Measurements from ENCODE around the gene E2F6. TPM values are rescaled to one million over a fixed set of nuclear protein-coding genes. Genes with fewer than 3 reads are reported as not detected.

Gene E2F6
- total and polyA plus RNA-seq, 10 of the 15 experiments (the other 5 are each of a cell fraction or from before 2014, with no cell fraction given), result 4.2 to 15.5 (median 11.3) TPM

- H3K79me2 ChIP-seq (ENCODE audit: control insufficient read depth, insufficient read depth, low read length), result peaks cover 20% of the 10 kb centered on the region
- TF ChIP-seq ZSCAN29 (IDR thresholded peaks at IDR 0.05) (no peak), EP300 (IDR thresholded peaks at IDR 0.05; ENCODE audit: borderline replicate concordance in 1 of 2, control insufficient read depth in 1 of 2, low read depth in 2 of 2, low read length in 2 of 2) (no peak), CEBPB (IDR thresholded peaks at IDR 0.05; ENCODE audit: borderline replicate concordance in 1 of 2, low read depth in 2 of 2, low read length in 2 of 2) (no peak), TCF12 (IDR thresholded peaks at IDR 0.05; ENCODE audit: low read depth, low read length) (no peak), MYB (IDR thresholded peaks at IDR 0.05; ENCODE audit: borderline replicate concordance, low read depth, low read length) (no peak), SMARCA5 (IDR thresholded peaks at IDR 0.05) (no peak)
- H4K20me1 ChIP-seq (ENCODE audit: control insufficient read depth, insufficient read depth), result no peaks in the 10 kb centered on the region
- BruUV-seq (replicated peaks), result no TSS peak
- FAIRE-seq, result no peak
- H3K27ac ChIP-seq (ENCODE audit: control insufficient read depth, insufficient read depth), result no peak overlapping the region
- ChIA-PET SMC1A (ENCODE audit: uncharacterized antibody, unreplicated experiment) (no interaction called here), RAD21 (ENCODE audit: unreplicated experiment) (no interaction called here), CTCF (interaction anchor here (0.9 to 1.4 kb wide), 2 partner anchors 9 to 126 kb away, joined by 3 to 4 read pairs; no protein-coding TSS in a partner anchor), POLR2A (no interaction called here)
- no peak for DNase-seq (ENCODE audit: low read depth, low spot score)
- no peaks in the 10 kb centered on the region for H3K9me3 ChIP-seq (replicated peaks; ENCODE audit: control insufficient read depth, insufficient read depth, low read length)
- no peak overlapping the region for H3K4me3 ChIP-seq
- H3K4me1 ChIP-seq (ENCODE audit: control insufficient read depth, insufficient read depth, low read length), result peaks cover 4% of the 10 kb centered on the region
- intact Hi-C loops (cut with micrococcal nuclease; ENCODE audit: unreplicated experiment), result no loop called here
- in situ Hi-C loops (cut with MboI), result no loop called here
- peaks cover 0 to 1% of the 10 kb centered on the region in 2 experiments; a peak in 1 of 4 replicates for H3K36me3 ChIP-seq (ENCODE audit: control insufficient read depth in 2 of 2, insufficient read depth in 2 of 2, low read length in 1 of 2)
- ATAC-seq, result no peak
- H3K4me2 ChIP-seq (ENCODE audit: control insufficient read depth, insufficient read depth), result no peak overlapping the region
- H2AFZ ChIP-seq (ENCODE audit: control insufficient read depth, low read depth, low read length), result no peak overlapping the region
- WGBS (ENCODE audit: insufficient coverage, insufficient replicate concordance, low lambda C conversion rate, missing lambda C conversion rate), result 84% methylated on average over 3 of the region's 3 CpGs
- H3K9ac ChIP-seq (ENCODE audit: control insufficient read depth, insufficient read depth, low read length), result no peak overlapping the region
- H3K27me3 ChIP-seq (replicated peaks in 1 of 2; ENCODE audit: control insufficient read depth in 2 of 2, insufficient read depth in 2 of 2, low read length in 1 of 2), result no peaks in the 10 kb centered on the region
Measured at GRCh38 chr2:11456251-11456650, 9.7 kb downstream of the E2F6 start.

- POLR2A ChIA-PET, result no interaction called here
- H3K9me3 ChIP-seq (replicated peaks; ENCODE audit: control insufficient read depth, insufficient read depth, low read length), result no peaks in the 10 kb centered on the region
- RAD21 ChIA-PET (ENCODE audit: unreplicated experiment), result no interaction called here
- H3K27me3 ChIP-seq (replicated peaks in 1 of 2; ENCODE audit: control insufficient read depth in 2 of 2, insufficient read depth in 2 of 2, low read length in 1 of 2), result no peaks in the 10 kb centered on the region
- in situ Hi-C loops (cut with MboI), result no loop called here
- H3K9ac ChIP-seq (ENCODE audit: control insufficient read depth, insufficient read depth, low read length), result no peak overlapping the region
- BruUV-seq (replicated peaks), result no TSS peak
- CTCF ChIA-PET, result no interaction called here
- H3K36me3 ChIP-seq (ENCODE audit: control insufficient read depth in 2 of 2, insufficient read depth in 2 of 2, low read length in 1 of 2), result peaks cover 0 to 3% of the 10 kb centered on the region in 2 experiments; a peak in 2 of 4 replicates
- intact Hi-C loops (cut with micrococcal nuclease; ENCODE audit: unreplicated experiment), result no loop called here
- no peak overlapping the region for H3K4me2 ChIP-seq (ENCODE audit: control insufficient read depth, insufficient read depth)
- SMC1A ChIA-PET (ENCODE audit: uncharacterized antibody, unreplicated experiment), result no interaction called here
- H3K27ac ChIP-seq (ENCODE audit: control insufficient read depth, insufficient read depth), result no peak overlapping the region
- no peak overlapping the region for H3K4me3 ChIP-seq
- no peak for DNase-seq (ENCODE audit: low read depth, low spot score)
- no peaks in the 10 kb centered on the region for H4K20me1 ChIP-seq (ENCODE audit: control insufficient read depth, insufficient read depth)
- 84% methylated on average over 6 of the region's 6 CpGs for WGBS (ENCODE audit: insufficient coverage, insufficient replicate concordance, low lambda C conversion rate, missing lambda C conversion rate)
- FAIRE-seq, result no peak
- no peak overlapping the region for H2AFZ ChIP-seq (ENCODE audit: control insufficient read depth, low read depth, low read length)
- H3K79me2 ChIP-seq (ENCODE audit: control insufficient read depth, insufficient read depth, low read length), result peaks cover 12% of the 10 kb centered on the region
- no peak for ATAC-seq
- peaks cover 4% of the 10 kb centered on the region for H3K4me1 ChIP-seq (ENCODE audit: control insufficient read depth, insufficient read depth, low read length)
- no peak for TF ChIP-seq SUPT20H (IDR thresholded peaks at IDR 0.05; ENCODE audit: borderline replicate concordance, control insufficient read depth, low read depth, low read length)
- no peak for TF ChIP-seq BCLAF1 (IDR thresholded peaks at IDR 0.05)
- TF ChIP-seq ZNF24 (IDR thresholded peaks at IDR 0.05), result no peak
- no peak for TF ChIP-seq NFYA (IDR thresholded peaks at IDR 0.05; ENCODE audit: borderline replicate concordance, low read depth, low read length)
- no peak for TF ChIP-seq NR2F1 (conservative IDR thresholded peaks at IDR 0.05)
- TF ChIP-seq MYC (IDR thresholded peaks at IDR 0.05; ENCODE audit: insufficient read depth, insufficient read length, insufficient replicate concordance, low read length, severe bottlenecking), result no peak
- TF ChIP-seq ZNF384 (IDR thresholded peaks at IDR 0.05; ENCODE audit: borderline replicate concordance, low read depth, low read length), result no peak
- no peak for TF ChIP-seq POU2F2 (IDR thresholded peaks at IDR 0.05; ENCODE audit: borderline replicate concordance, low read depth, low read length)
- no peak for TF ChIP-seq SMARCA5 (IDR thresholded peaks at IDR 0.05)
- no peak for TF ChIP-seq NFYB (IDR thresholded peaks at IDR 0.05; ENCODE audit: insufficient read depth, low read depth, low read length)
- no peak for TF ChIP-seq MTA2 (IDR thresholded peaks at IDR 0.05; ENCODE audit: low read depth)
Measured at GRCh38 chr2:11454824-11455223, 11.1 kb downstream of the E2F6 start.
